ENCODE measurements around the gene FGB.

- TF ChIP-seq POLR2A (IDR thresholded peaks at IDR 0.05) (no peak), CTCF (IDR thresholded peaks at IDR 0.05 in 4 of 5, conservative IDR thresholded peaks at IDR 0.05 in 1 of 5) (no peak)
Observed at GRCh38 chr4:154564311-154564710, 1.5 kb downstream of the FGB start.

All from gastrocnemius medialis (tissue), 4 donors.